ENCODE data around the gene ERC1. TPM values are rescaled to one million over a fixed set of nuclear protein-coding genes. Genes with fewer than 3 reads are reported as not detected.
"Not testable (repeated sequence)": the region's sequence is repeated elsewhere in the genome, so short reads cannot be mapped to it uniquely, and the experiment has no call there.

The ERC1 gene
- total and polyA plus RNA-seq, 5 experiments from 2014 or later = 14.0 to 51.9 (median 22.5) TPM

GRCh38 chr12:1339618-1340319 is 348.7 kb downstream of the ERC1 start:
- H3K4me3 Mint-ChIP-seq = no peak overlapping the region
- no peaks in the 10 kb centered on the region for H3K27me3 Mint-ChIP-seq
- ATAC-seq (no peak), DNase-seq (no peak)
- peaks cover 0 to 15% (median 11%) of the 10 kb centered on the region in 3 donors for H3K36me3 Mint-ChIP-seq
- POLR2A ChIA-PET = interaction anchor here (0.6 kb wide), 1 partner anchor 270 kb away, joined by 3 read pairs; no protein-coding TSS in a partner anchor
- no peak overlapping the region for H3K27ac Mint-ChIP-seq
- H3K4me1 Mint-ChIP-seq = peaks cover 2 to 17% (median 5%) of the 10 kb centered on the region in 4 donors
- H3K9me3 Mint-ChIP-seq = peaks cover 0 to 3% (median 0%) of the 10 kb centered on the region in 9 donors

GRCh38 chr12:1341270-1341669 is 350.2 kb downstream of the ERC1 start:
- H3K27me3 Mint-ChIP-seq, H3K27ac Mint-ChIP-seq, H3K9me3 Mint-ChIP-seq, ATAC-seq, POLR2A ChIA-PET, DNase-seq, H3K4me3 Mint-ChIP-seq: not testable (repeated sequence)
- Mint-ChIP-seq H3K4me1 (peaks cover 2 to 14% (median 5%) of the 10 kb centered on the region in 4 donors), H3K36me3 (peaks cover 0 to 22% (median 17%) of the 10 kb centered on the region in 3 donors)

DNA sequence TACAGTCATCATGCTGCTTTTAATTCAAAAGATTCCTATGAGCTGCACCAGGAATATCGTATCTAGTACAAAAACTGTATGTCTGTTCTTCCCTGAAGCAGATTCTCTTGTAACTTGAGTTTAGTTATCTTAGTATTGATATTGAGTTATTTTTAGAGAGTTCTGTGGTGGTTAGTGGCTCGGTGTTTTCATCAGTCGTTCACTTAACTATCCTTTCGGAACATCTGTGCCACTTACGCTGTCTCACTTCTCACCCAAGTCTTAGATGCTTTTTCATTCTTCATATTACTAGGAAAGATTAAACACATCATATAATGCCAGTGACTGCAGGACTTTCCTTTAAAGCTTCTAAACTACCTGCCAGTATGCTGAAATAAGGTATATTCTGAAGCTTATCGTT is 352.4 kb downstream of the ERC1 start:
- Mint-ChIP-seq H3K36me3 (peaks cover 0 to 24% (median 20%) of the 10 kb centered on the region in 3 donors), H3K9me3 (peaks cover 0 to 3% (median 0%) of the 10 kb centered on the region in 9 donors), H3K27me3 (no peaks in the 10 kb centered on the region), H3K4me3 (no peak overlapping the region), H3K4me1 (peaks cover 2 to 13% (median 5%) of the 10 kb centered on the region in 4 donors), H3K27ac (peak overlapping the region in 1 of 10 donors; percentile 9)
- POLR2A ChIA-PET = no interaction called here
- DNase-seq (no peak), ATAC-seq (no peak)

DNA sequence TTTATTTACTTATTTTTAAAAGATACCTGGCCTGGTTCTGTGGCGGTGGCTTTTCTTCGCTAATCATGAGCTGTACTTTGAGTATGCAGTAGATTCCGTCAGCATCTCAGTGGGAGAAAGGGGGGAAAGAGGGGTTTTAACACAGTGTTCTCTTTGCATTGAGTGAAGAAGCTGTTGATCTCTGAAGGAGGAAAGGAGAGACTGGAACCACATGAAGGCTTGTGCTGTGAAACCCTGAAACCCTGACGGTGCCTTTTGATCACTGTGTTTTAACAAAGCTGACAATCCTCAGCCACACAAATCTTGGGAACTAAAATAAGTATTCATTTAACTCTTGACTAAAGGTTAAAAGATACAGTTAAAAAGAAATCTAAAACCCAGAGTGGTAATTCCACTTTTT is 353.2 kb downstream of the ERC1 start:
- H3K27me3 Mint-ChIP-seq = no peaks in the 10 kb centered on the region
- H3K4me1 Mint-ChIP-seq = peaks cover 2 to 13% (median 5%) of the 10 kb centered on the region in 4 donors
- DNase-seq (peak in 3 of 10 donors; percentile 5 to 23 (median 20)), ATAC-seq (peak in 1 of 2 donors; percentile 52)
- peak overlapping the region in 6 of 10 donors; percentile 9 to 86 (median 28) for H3K27ac Mint-ChIP-seq
- POLR2A ChIA-PET = no interaction called here
- H3K36me3 Mint-ChIP-seq = peaks cover 4 to 20% (median 20%) of the 10 kb centered on the region in 3 donors
- peaks cover 0 to 3% (median 0%) of the 10 kb centered on the region in 9 donors for H3K9me3 Mint-ChIP-seq
- no peak overlapping the region for H3K4me3 Mint-ChIP-seq

GRCh38 chr12:1346126-1346525 is 355.1 kb downstream of the ERC1 start:
- POLR2A ChIA-PET = no interaction called here
- ATAC-seq = no peak

DNA sequence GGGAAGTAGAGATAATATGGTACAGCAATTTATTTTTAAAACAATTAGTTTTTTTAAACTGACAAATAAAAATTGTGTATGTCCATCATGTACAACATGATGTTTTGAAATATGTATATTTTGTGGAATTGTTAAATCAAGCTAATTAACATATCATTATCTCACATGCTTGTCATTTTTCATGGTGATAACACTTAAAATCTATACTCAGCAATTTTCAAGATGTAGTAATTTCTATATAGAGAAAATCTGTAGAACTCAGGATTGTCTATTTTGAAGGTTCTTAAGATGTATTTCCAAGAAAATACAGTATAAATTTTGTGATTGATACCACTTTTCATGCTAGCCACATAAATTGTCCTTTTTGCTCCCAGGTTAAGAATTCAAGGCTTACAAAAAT is 356.3 kb downstream of the ERC1 start:
- Mint-ChIP-seq H3K36me3 (peaks cover 4 to 12% (median 9%) of the 10 kb centered on the region in 3 donors), H3K27me3 (no peaks in the 10 kb centered on the region), H3K9me3 (no peaks in the 10 kb centered on the region), H3K4me1 (peaks cover 3 to 10% (median 5%) of the 10 kb centered on the region in 4 donors), H3K4me3 (no peak overlapping the region), H3K27ac (no peak overlapping the region)
- POLR2A ChIA-PET = no interaction called here
- ATAC-seq (no peak), DNase-seq (no peak)

More at GRCh38 chr12:1346126-1346525, 355.1 kb downstream of the ERC1 start:
- peak overlapping the region in 2 of 10 donors; percentile 12 to 27 for H3K27ac Mint-ChIP-seq
- DNase-seq = no peak
- H3K9me3 Mint-ChIP-seq = no peaks in the 10 kb centered on the region
- peaks cover 2 to 13% (median 5%) of the 10 kb centered on the region in 4 donors for H3K4me1 Mint-ChIP-seq
- no peak overlapping the region for H3K4me3 Mint-ChIP-seq
- no peaks in the 10 kb centered on the region for H3K27me3 Mint-ChIP-seq
- H3K36me3 Mint-ChIP-seq = peaks cover 4 to 16% (median 13%) of the 10 kb centered on the region in 3 donors

DNA sequence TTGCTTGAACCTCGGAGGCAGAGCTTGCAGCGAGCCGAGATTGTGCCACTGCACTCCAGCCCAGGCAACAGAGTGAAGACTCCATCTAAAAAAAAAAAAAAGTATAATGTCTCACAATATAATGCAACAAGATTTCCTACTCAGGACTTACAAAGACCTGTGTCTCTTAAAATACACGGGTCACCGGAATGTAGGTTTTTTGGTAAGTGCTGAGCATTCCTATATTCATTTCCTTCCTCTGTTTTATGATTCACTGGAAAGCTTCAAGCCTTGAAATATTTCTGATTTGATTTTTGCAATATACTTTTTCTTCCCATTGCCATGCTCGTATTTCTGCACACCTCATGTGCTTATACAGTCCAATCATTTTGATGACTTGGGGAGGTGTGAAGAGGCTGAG is 357.6 kb downstream of the ERC1 start:
- POLR2A ChIA-PET = no interaction called here
- no peaks in the 10 kb centered on the region for H3K9me3 Mint-ChIP-seq
- peaks cover 3 to 6% (median 5%) of the 10 kb centered on the region in 4 donors for H3K4me1 Mint-ChIP-seq

GRCh38 chr12:1350055-1350933 is 359.3 kb downstream of the ERC1 start:
- no peaks in the 10 kb centered on the region for H3K27me3 Mint-ChIP-seq
- peaks cover 9 to 11% (median 9%) of the 10 kb centered on the region in 3 donors for H3K36me3 Mint-ChIP-seq
- peak overlapping the region in 1 of 10 donors; percentile 22 for H3K27ac Mint-ChIP-seq
- ATAC-seq (no peak), DNase-seq (no peak)
- POLR2A ChIA-PET = no interaction called here
- no peaks in the 10 kb centered on the region for H3K9me3 Mint-ChIP-seq
- H3K4me1 Mint-ChIP-seq = peaks cover 0 to 2% (median 0%) of the 10 kb centered on the region in 4 donors
- no peak overlapping the region for H3K4me3 Mint-ChIP-seq

More for the DNA sequence above, 357.6 kb downstream of the ERC1 start:
- Mint-ChIP-seq H3K4me3 (no peak overlapping the region), H3K36me3 (peaks cover 6 to 11% (median 9%) of the 10 kb centered on the region in 3 donors), H3K27me3 (no peaks in the 10 kb centered on the region), H3K27ac (no peak overlapping the region)
- DNase-seq = no peak
- ATAC-seq = no peak

GRCh38 chr12:1350934-1351240 is 359.9 kb downstream of the ERC1 start:
- no peak overlapping the region for H3K4me3 Mint-ChIP-seq
- no peak for ATAC-seq
- peaks cover 6 to 9% (median 8%) of the 10 kb centered on the region in 3 donors for H3K36me3 Mint-ChIP-seq
- POLR2A ChIA-PET = no interaction called here
- H3K4me1 Mint-ChIP-seq = peaks cover 0 to 2% (median 0%) of the 10 kb centered on the region in 4 donors
- H3K27me3 Mint-ChIP-seq = no peaks in the 10 kb centered on the region
- DNase-seq = no peak
- no peaks in the 10 kb centered on the region for H3K9me3 Mint-ChIP-seq
- no peak overlapping the region for H3K27ac Mint-ChIP-seq

- H3K4me3 Mint-ChIP-seq = no peak overlapping the region
- peak overlapping the region in 1 of 10 donors; percentile 27 for H3K27ac Mint-ChIP-seq
- no peaks in the 10 kb centered on the region for H3K27me3 Mint-ChIP-seq
- H3K36me3 Mint-ChIP-seq = peaks cover 1 to 9% (median 4%) of the 10 kb centered on the region in 3 donors
- POLR2A ChIA-PET = no interaction called here
- ATAC-seq (no peak), DNase-seq (no peak)
- no peaks in the 10 kb centered on the region for H3K9me3 Mint-ChIP-seq
- peaks cover 0 to 2% (median 0%) of the 10 kb centered on the region in 4 donors for H3K4me1 Mint-ChIP-seq
Observed at GRCh38 chr12:1351926-1352325, 360.9 kb downstream of the ERC1 start.

- ATAC-seq (no peak), DNase-seq (no peak)
- H3K27ac Mint-ChIP-seq = no peak overlapping the region
Observed at GRCh38 chr12:1353451-1353850, 362.4 kb downstream of the ERC1 start.

DNA sequence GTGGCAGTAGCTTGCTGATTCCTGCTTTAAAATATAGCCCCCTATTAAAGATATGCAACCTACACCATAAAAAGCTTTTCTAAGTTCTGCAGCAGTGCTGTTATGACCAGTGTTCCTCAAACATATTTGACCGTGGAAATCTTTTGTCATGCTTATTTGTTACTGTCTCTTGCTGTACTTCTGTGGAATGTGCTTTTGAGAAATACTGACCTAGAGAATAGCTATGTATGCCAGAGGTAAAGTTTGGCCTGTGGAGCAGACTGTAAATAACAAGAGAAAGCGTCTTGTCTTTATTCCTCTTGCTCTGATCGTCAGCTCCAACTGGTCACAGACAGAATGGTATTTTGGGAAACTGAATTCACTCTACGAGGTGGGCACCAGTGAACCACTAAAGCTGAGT is 364.4 kb downstream of the ERC1 start:
- POLR2A ChIA-PET = no interaction called here
- ATAC-seq = no peak
- no peak overlapping the region for H3K4me3 Mint-ChIP-seq
- H3K27ac Mint-ChIP-seq = no peak overlapping the region
- peaks cover 0 to 2% (median 0%) of the 10 kb centered on the region in 4 donors for H3K4me1 Mint-ChIP-seq
- no peak for DNase-seq
- H3K36me3 Mint-ChIP-seq = peaks cover 0 to 5% (median 5%) of the 10 kb centered on the region in 3 donors
- H3K27me3 Mint-ChIP-seq = no peaks in the 10 kb centered on the region
- no peaks in the 10 kb centered on the region for H3K9me3 Mint-ChIP-seq

More at GRCh38 chr12:1353451-1353850, 362.4 kb downstream of the ERC1 start:
- POLR2A ChIA-PET = no interaction called here
- Mint-ChIP-seq H3K27me3 (no peaks in the 10 kb centered on the region), H3K4me3 (no peak overlapping the region), H3K36me3 (peaks cover 0 to 9% (median 5%) of the 10 kb centered on the region in 3 donors), H3K9me3 (no peaks in the 10 kb centered on the region), H3K4me1 (peaks cover 0 to 2% (median 0%) of the 10 kb centered on the region in 4 donors)

GRCh38 chr12:1355871-1356270 is 364.8 kb downstream of the ERC1 start:
- H3K36me3 Mint-ChIP-seq, H3K4me1 Mint-ChIP-seq, DNase-seq, H3K27ac Mint-ChIP-seq, H3K27me3 Mint-ChIP-seq, ATAC-seq, POLR2A ChIA-PET, H3K9me3 Mint-ChIP-seq, H3K4me3 Mint-ChIP-seq: not testable (repeated sequence)
